Activated naive CD8-positive, alpha-beta T cell treated with anti-CD3 and anti-CD28 coated beads, Interleukin-2, amount 50 U/mL, for 24 hours (primary cell): ENCODE measurements around the gene JHY.

Experiments used
- ATAC-seq: fragments of 150-1000 bp; cut with Tn5 transposase; one replicate; pipeline ENCODE4 v1.10.0; 2021
- DNase-seq: peaks from one replicate; pipeline ENCODE4 v3.0.0; 2021
- H3K27ac Mint-ChIP-seq: one replicate; pipeline ENCODE4 v1.8.0; 2021; ENCODE audit warnings: mild to moderate bottlenecking, mixed read lengths
- H3K27me3 Mint-ChIP-seq: one replicate; pipeline ENCODE4 v1.8.0; 2021; ENCODE audit warnings: mixed read lengths
- H3K36me3 Mint-ChIP-seq: one replicate; pipeline ENCODE4 v1.8.0; 2021; ENCODE audit warnings: low read depth, mixed read lengths
- H3K4me1 Mint-ChIP-seq: one replicate; pipeline ENCODE4 v1.8.0; 2021; ENCODE audit warnings: mixed read lengths
- H3K4me3 Mint-ChIP-seq: one replicate; pipeline ENCODE4 v1.8.0; 2021; ENCODE audit warnings: mild to moderate bottlenecking, moderate library complexity, mixed read lengths
- H3K9me3 Mint-ChIP-seq: one replicate; pipeline ENCODE4 v1.8.0; 2021; ENCODE audit warnings: mixed read lengths

JHY gene

DNA sequence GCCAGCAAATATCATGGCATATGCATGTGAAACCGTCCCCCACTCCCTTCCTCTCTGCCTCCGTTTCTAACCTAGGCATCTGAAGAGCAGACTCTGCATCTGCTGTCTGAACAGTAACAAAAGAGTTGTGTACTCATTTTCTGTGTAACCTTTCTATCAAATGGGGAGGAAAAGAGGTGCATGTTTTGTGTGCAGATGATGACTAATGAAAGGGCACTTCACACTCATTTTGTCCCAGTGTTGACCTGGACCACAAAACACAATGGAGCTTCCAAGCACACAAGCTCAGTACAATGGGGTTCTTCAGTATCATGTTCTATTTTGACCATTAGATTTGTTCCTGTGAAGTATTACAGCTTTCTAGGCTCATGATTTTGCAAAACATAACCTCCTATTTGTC is 13.0 kb downstream of the JHY start:
- Mint-ChIP-seq H3K27me3 (no peaks in the 10 kb centered on the region), H3K27ac (no peak overlapping the region), H3K9me3 (no peaks in the 10 kb centered on the region), H3K4me3 (no peak overlapping the region), H3K4me1 (peaks cover 4% of the 10 kb centered on the region), H3K36me3 (peaks cover 3% of the 10 kb centered on the region)
- ATAC-seq (peak; percentile 57), DNase-seq (no peak)

DNA sequence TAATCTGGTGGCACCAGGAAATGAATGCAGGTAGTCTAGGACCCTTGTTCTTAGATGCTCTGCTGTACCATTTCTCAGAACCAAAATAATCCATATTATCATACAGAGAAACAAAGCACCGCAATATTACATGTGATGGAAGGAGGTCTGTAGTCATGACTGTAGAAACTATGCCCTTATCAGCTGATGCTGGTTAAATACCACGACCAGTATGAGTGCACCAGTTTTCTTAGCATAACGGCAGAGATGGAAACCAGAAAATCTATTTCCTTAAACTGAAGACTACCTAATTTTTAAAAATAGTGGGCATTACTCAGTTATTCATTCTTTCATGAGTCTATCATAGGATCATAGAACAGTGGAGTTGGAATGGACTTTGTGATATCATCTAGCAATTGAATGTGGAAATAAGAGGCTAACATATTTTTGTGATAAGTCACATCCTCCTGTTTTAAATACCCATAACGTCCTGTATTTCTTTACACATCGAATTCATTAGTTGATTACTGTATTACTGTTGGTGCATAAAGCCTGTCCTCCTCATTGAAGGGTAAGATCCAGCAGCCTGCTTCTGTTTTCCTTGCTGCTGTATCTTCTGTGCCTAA is 15.1 kb downstream of the JHY start:
- Mint-ChIP-seq H3K4me3 (no peak overlapping the region), H3K27me3 (no peaks in the 10 kb centered on the region)
- DNase-seq: no peak

DNA sequence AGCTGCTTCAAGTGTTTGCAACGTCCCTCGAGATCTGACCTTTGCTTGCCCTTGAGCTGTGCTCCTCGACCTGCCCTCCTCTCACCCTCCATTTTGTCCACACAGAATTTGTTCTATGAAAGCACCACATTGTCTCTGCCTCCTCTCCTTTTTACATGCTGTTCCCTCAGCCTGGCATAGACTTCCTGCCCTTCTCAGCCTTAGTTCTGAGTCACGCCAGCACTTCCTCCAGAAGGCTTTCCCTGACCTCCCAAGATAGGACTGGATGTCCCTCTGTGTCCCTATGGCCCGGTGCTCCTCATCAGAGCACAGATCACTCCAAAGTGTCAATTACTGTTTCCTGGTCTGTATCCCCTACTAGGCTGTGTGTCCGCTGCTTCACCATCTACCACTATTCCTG is 16.2 kb downstream of the JHY start:
- Mint-ChIP-seq H3K4me1 (peaks cover 4% of the 10 kb centered on the region), H3K4me3 (no peak overlapping the region), H3K27ac (no peak overlapping the region), H3K27me3 (no peaks in the 10 kb centered on the region), H3K9me3 (no peaks in the 10 kb centered on the region), H3K36me3 (peaks cover 2% of the 10 kb centered on the region)
- ATAC-seq (no peak), DNase-seq (no peak)

More for the DNA sequence above, 15.1 kb downstream of the JHY start:
- Mint-ChIP-seq H3K9me3 (no peaks in the 10 kb centered on the region), H3K36me3 (peaks cover 2% of the 10 kb centered on the region), H3K27ac (no peak overlapping the region), H3K4me1 (peaks cover 4% of the 10 kb centered on the region)
- peak; percentile 45 for ATAC-seq

DNA sequence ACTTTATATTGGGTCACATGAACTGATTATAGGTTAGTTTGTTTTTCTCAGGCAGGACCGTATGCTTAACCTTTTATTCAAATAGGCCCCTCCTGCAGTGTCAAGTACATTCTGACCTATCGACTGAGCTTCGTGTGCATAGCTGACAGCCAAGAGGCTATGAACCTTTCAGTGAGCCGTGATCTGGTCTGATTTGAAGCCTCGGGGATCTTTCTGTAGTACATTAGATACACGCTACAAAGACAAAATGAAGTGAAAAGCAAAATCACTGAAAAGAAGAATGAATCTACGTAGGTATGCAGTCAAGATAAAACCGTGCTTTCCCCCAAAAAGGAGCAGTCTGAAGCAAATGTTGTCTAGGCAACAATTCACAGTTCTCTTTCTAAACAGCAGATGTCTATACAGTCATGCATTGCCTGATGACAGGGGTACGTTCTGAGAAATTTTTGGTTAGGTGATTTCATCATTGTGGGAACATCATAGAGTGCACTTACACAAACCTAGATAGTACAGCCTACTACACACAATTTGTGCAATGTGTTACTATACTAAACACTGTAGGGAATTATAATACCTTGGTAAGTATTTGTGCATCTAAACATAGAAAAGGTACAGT is 18.1 kb downstream of the JHY start:
- Mint-ChIP-seq H3K4me1 (peaks cover 1% of the 10 kb centered on the region), H3K9me3 (no peaks in the 10 kb centered on the region), H3K27ac (no peak overlapping the region), H3K4me3 (no peak overlapping the region), H3K36me3 (no peaks in the 10 kb centered on the region), H3K27me3 (no peaks in the 10 kb centered on the region)
- ATAC-seq (peak; percentile 69), DNase-seq (no peak)

DNA sequence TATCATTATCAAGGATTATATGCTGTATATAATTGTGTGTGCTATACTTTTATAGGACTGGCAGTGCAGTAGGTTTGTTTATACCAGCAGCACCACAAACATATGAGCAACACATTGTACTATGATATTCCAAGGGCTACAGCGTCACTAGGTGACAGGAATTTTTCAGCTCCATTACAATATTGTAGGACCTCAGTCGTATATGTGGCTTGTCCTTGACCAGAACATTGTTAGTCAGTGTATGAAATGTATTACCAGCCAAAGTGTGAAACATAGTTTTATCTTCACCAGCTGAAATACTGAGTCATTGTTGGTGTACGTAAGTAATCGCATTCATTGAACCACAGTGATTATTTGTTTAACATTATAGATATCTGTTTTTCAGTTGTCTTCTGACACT is 20.4 kb downstream of the JHY start:
- Mint-ChIP-seq H3K27me3 (no peaks in the 10 kb centered on the region), H3K9me3 (no peaks in the 10 kb centered on the region), H3K4me3 (no peak overlapping the region), H3K27ac (no peak overlapping the region), H3K36me3 (no peaks in the 10 kb centered on the region), H3K4me1 (no peaks in the 10 kb centered on the region)
- ATAC-seq (no peak), DNase-seq (no peak)

DNA sequence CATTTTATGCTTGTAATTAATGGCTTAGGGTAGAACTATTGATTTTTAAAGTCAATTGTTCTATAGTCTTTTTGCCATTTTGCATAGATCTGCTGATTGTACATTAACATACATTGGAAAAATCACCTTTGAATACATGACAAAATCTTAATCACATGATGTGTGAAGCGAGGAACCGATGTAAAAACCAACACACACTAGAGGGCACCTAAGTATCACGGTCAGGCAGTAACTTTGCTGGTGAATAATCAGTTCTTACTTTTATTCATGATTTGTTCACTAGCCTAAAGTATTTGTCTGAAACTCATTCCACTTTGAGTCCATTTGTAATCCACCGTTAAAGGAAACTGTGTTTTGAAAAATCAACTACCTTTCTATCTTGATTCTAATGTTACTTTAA is 28.2 kb downstream of the JHY start:
- no peak for ATAC-seq
- no peaks in the 10 kb centered on the region for H3K27me3 Mint-ChIP-seq

DNA sequence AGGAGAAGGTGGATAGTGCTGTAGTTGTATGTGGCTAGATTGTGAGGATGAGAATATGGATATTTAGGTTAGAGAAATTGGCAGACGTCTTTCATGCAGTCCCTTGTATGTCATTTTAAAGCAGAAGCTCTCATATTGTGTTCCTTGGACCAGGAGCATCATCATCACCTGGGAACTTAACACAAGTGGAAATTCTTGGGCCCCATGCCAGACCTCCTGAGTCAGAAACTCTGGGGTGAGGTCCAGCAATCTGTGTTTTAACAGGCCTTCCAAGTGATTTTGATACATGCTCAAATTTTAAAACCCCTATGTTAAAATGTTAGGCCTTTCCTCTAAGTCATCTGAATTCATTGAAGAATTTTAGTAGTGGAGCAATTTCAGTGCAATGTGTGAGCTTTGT is 34.8 kb downstream of the JHY start:
- Mint-ChIP-seq H3K4me3 (no peak overlapping the region), H3K9me3 (no peaks in the 10 kb centered on the region), H3K36me3 (no peaks in the 10 kb centered on the region)

More for the DNA sequence above, 28.2 kb downstream of the JHY start:
- H3K27ac Mint-ChIP-seq: no peak overlapping the region
- no peaks in the 10 kb centered on the region for H3K36me3 Mint-ChIP-seq
- no peak overlapping the region for H3K4me3 Mint-ChIP-seq
- H3K4me1 Mint-ChIP-seq: no peaks in the 10 kb centered on the region
- no peaks in the 10 kb centered on the region for H3K9me3 Mint-ChIP-seq
- no peak for DNase-seq

DNA sequence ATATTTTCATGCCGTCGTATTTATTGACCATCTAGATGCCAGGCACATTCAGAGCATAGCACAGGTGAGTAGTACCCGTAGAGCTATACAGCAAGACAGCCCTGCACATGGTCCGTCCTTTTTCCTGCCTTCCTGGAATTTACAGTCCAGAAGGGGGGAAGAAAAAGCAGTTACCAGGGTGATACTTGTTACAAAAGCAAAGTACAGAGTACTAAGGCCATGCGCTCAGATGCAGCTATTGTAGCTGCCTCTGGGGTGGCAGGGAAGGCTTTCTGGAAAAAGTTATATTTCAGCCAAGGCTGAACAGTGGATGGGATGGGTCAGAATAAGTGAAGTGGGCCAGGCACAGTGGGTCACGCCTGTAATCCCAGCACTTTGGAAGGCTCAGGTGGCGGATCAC is 36.2 kb downstream of the JHY start:
- H3K36me3 Mint-ChIP-seq: no peaks in the 10 kb centered on the region
- no peak overlapping the region for H3K4me3 Mint-ChIP-seq

More for the DNA sequence above, 34.8 kb downstream of the JHY start:
- Mint-ChIP-seq H3K27me3 (no peaks in the 10 kb centered on the region), H3K4me1 (no peaks in the 10 kb centered on the region), H3K27ac (no peak overlapping the region)
- no peak for ATAC-seq
- DNase-seq: no peak

DNA sequence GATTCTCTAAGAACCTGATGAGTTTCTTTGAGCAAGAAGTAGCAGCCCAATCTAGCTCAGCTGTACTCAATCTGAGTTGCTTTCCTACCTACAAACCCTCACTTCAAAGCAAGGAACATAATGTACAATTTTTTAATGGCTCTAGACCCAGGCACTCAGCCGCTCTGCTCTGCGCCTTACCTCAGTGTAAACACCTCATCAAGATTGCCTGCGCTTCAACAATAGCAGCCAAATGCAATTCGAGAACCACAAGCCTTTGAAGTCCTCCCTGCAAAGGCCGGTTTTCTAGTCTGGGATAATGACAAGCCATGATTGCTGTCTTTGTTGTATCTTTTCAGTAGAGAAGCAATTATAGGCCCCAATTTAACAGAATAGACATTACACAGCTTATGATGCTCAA is 38.0 kb downstream of the JHY start:
- DNase-seq: no peak
- Mint-ChIP-seq H3K27me3 (no peaks in the 10 kb centered on the region), H3K36me3 (no peaks in the 10 kb centered on the region), H3K27ac (no peak overlapping the region), H3K9me3 (no peaks in the 10 kb centered on the region), H3K4me3 (no peak overlapping the region), H3K4me1 (no peaks in the 10 kb centered on the region)
- no peak for ATAC-seq

More for the DNA sequence above, 36.2 kb downstream of the JHY start:
- Mint-ChIP-seq H3K27ac (no peak overlapping the region), H3K4me1 (no peaks in the 10 kb centered on the region), H3K27me3 (no peaks in the 10 kb centered on the region), H3K9me3 (no peaks in the 10 kb centered on the region)
- DNase-seq (no peak), ATAC-seq (no peak)

DNA sequence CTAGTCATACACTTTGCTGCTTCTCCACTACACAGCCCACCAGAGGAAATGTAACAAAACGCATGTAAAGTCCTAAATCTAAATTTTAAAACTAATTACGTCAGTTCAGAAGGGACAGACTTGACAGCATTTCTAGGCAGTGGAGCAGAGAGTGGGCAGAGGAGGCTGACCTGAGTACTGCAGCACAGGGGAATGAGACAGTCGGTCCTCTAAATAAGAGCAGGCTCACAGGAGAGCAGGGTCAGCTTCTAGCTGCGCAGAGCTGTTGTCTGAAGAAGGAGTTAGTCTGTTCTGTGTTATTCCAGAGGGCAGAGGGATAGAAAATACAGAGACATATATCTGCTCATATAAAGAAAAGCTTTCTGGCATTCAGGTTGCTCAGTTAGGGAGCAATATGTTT is 40.3 kb downstream of the JHY start:
- no peak overlapping the region for H3K27ac Mint-ChIP-seq
- DNase-seq: no peak
- no peak overlapping the region for H3K4me3 Mint-ChIP-seq
- H3K4me1 Mint-ChIP-seq: no peaks in the 10 kb centered on the region
- no peak for ATAC-seq
- no peaks in the 10 kb centered on the region for H3K27me3 Mint-ChIP-seq
- H3K9me3 Mint-ChIP-seq: no peaks in the 10 kb centered on the region
- no peaks in the 10 kb centered on the region for H3K36me3 Mint-ChIP-seq

DNA sequence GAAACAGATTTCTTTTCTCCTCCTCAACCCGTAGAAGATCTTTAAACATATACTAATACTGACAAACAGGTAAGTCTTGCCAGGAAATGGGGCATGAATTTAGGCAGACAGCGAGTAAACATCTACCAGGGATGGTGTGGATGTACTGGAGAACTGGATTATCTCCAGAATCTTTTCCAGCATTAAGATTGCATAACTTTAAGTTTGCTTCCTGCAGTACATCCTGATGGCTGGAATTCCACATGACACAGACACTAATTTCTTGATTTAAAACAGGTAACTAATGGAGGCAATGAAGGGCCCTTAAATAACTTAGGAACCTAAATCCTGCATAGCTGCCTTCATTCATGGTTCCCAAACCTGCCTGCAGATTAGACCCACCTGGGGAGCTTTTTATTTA is 40.7 kb downstream of the JHY start:
- no peaks in the 10 kb centered on the region for H3K27me3 Mint-ChIP-seq
- no peak overlapping the region for H3K4me3 Mint-ChIP-seq
- no peaks in the 10 kb centered on the region for H3K9me3 Mint-ChIP-seq
- H3K27ac Mint-ChIP-seq: no peak overlapping the region
- no peak for DNase-seq
- H3K4me1 Mint-ChIP-seq: no peaks in the 10 kb centered on the region
- H3K36me3 Mint-ChIP-seq: no peaks in the 10 kb centered on the region
- no peak for ATAC-seq

DNA sequence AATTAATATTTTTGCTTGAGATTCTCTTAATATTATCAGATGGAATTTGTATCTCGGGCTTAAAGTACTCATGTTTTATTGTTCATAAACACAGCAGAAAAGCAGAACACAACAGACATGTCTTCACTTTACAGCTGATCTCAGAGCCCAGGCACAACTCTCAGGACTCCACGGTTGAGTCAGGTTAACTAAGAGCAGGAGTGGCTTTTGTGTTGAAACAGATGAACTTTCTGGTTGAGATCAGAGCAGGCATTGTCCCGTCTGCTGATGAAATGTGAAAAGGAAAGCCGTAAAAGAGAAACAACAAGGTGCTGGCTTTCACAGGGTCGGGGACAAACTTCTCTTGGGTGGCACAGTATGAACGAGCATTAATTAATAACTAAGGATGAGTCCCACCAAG is 49.0 kb downstream of the JHY start:
- H3K4me1 Mint-ChIP-seq: no peaks in the 10 kb centered on the region
- no peaks in the 10 kb centered on the region for H3K27me3 Mint-ChIP-seq
- H3K27ac Mint-ChIP-seq: no peak overlapping the region
- peaks cover 4% of the 10 kb centered on the region for H3K36me3 Mint-ChIP-seq
- H3K9me3 Mint-ChIP-seq: no peaks in the 10 kb centered on the region
- no peak for DNase-seq
- ATAC-seq: no peak
- no peak overlapping the region for H3K4me3 Mint-ChIP-seq

DNA sequence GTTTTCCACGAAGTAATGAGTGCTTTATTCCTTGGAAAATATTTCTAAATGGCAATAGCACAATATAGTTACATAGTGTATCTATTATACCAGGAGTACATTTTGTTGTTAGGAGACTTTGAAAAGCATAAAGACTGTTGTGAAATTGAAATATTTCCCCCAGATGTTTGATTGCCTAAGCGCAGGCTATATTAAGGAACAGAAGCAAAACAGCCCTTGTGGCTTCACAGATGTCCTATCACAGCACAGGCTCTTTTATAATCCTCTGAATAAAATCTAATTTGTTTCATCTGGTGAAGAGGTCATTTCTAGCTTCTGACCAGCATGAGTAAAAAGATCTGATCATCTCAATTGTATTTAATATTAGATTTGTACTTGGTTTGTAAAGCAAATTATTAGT is 50.9 kb downstream of the JHY start:
- Mint-ChIP-seq H3K27me3 (no peaks in the 10 kb centered on the region), H3K4me3 (no peak overlapping the region), H3K4me1 (no peaks in the 10 kb centered on the region), H3K36me3 (peaks cover 4% of the 10 kb centered on the region), H3K9me3 (no peaks in the 10 kb centered on the region), H3K27ac (no peak overlapping the region)
- no peak for ATAC-seq
- DNase-seq: no peak

DNA sequence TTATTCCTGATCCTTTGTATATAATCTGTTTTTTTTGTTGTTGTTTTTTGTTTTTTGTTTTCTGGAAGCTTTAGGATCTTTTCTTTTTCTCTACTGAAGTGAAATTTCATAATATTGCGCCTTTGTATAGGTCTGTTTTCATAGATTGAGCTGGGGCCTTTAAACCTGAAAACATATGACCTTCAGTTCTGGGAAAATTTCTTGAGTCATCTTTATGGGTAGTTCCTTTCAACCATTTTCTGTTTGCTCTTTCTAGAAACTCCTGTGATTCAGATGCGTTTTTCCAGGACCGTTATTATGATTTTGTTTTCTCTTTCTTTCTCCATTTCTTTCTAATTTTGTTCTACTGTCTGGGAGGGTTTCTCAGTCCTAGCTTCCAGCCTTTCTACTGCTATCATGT is 55.4 kb downstream of the JHY start:
- H3K9me3 Mint-ChIP-seq: no peaks in the 10 kb centered on the region
- no peak overlapping the region for H3K27ac Mint-ChIP-seq
- peaks cover 5% of the 10 kb centered on the region for H3K36me3 Mint-ChIP-seq
- H3K4me1 Mint-ChIP-seq: no peaks in the 10 kb centered on the region
- ATAC-seq: no peak
- H3K27me3 Mint-ChIP-seq: no peaks in the 10 kb centered on the region
- no peak for DNase-seq
- H3K4me3 Mint-ChIP-seq: no peak overlapping the region

DNA sequence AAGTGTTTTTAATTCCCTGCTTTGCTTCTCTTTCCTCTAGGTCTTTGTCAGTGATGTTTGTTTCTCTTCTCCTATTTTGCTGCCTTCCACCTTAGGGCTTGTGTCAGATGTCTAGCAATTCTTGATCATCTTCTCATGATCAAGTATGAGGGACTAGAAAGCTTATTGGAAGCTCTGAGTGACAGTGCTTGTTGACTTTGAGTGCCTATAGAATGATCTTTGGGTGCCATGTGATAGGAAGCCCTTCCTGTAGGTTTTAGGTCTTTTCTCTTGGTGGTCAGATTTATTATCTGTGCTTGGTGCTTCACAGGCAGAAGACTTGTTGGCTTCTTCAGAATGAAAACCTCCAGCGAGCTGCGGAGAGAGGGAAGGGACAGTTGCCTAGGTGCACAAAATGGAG is 56.0 kb downstream of the JHY start:
- no peaks in the 10 kb centered on the region for H3K27me3 Mint-ChIP-seq

DNA sequence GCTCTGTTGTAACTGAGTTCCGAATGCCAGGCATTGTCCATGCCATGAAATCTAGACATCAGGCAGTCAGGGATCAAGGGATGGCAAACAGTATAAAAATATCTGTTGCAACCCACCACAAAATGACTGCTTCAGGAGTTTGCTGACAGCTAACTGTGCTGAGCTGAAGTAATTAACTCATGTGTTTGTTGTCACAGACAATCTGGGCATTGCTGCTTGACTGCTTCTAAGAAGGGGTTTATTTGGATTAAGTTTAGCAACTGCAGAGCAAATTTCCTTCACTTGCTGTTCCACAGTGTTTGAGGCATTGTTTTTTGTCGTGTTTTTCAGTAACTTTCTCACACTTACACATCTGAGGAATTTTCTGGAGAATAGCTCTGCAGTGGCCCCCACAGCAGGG is 68.7 kb downstream of the JHY start:
- no peak overlapping the region for H3K27ac Mint-ChIP-seq
- H3K9me3 Mint-ChIP-seq: no peaks in the 10 kb centered on the region
- H3K4me1 Mint-ChIP-seq: peaks cover 4% of the 10 kb centered on the region
- H3K36me3 Mint-ChIP-seq: no peaks in the 10 kb centered on the region
- H3K27me3 Mint-ChIP-seq: no peaks in the 10 kb centered on the region
- H3K4me3 Mint-ChIP-seq: no peak overlapping the region
- DNase-seq: no peak
- ATAC-seq: no peak

More for the DNA sequence above, 56.0 kb downstream of the JHY start:
- Mint-ChIP-seq H3K4me1 (no peaks in the 10 kb centered on the region), H3K9me3 (no peaks in the 10 kb centered on the region), H3K36me3 (peaks cover 5% of the 10 kb centered on the region), H3K4me3 (no peak overlapping the region), H3K27ac (no peak overlapping the region)
- ATAC-seq (no peak), DNase-seq (no peak)
